ENCODE measurements around the gene LRP1B.

- no peak for TF ChIP-seq SIN3A (IDR thresholded peaks at IDR 0.05; ENCODE audit: borderline replicate concordance, insufficient read depth, low read length)
- no peak for TF ChIP-seq FOXP2 (optimal IDR thresholded peaks at IDR 0.05; ENCODE audit: borderline replicate concordance, extremely low read depth, extremely low read length, insufficient read depth)
Measured at GRCh38 chr2:142010477-142011270, 120.1 kb downstream of the LRP1B start.

Data from PFSK-1 (cell line).